IMR-90 (cell line): ENCODE measurements around the gene ANKRD53. TPM values are rescaled to one million over a fixed set of nuclear protein-coding genes. Genes with fewer than 3 reads are reported as not detected.

Source experiments
- ATAC-seq: fragments of 200-7000 bp; cut with Tn5 transposase; 2 replicates; pipeline ENCODE4 v1.9.1; 2020; ENCODE audit warnings: low read depth, mild to moderate bottlenecking, moderate library complexity
- BruUV-seq: library from RNA; stranded (reverse); fragments of 400-500 nt; replicated peaks from 2 replicates; lab custom pipeline; 2021; lab: Mats Ljungman, UMichigan
- CTCF ChIA-PET: fragments of 300-600 bp; formaldehyde crosslinking; extraction: SDS; loops from one replicate; lab custom pipeline; 2021; ENCODE audit warnings: antibody characterized with exemption; lab: Yijun Ruan, JAX
- POLR2A ChIA-PET: fragments of 300-600 bp; sonication (Branson Sonifier 250); formaldehyde crosslinking; loops from one replicate; lab custom pipeline; 2022; ENCODE audit warnings: antibody characterized with exemption; ENCODE audit not compliant: unreplicated experiment; lab: Charles Lee
- DNase-seq: peaks from one replicate; pipeline ENCODE4 v3.0.0; 2013
- H2AFZ ChIP-seq: replicated peaks from 2 replicates; pipeline ENCODE3; 2013; ENCODE audit warnings: low read length, mild to moderate bottlenecking; ENCODE audit not compliant: poor library complexity
- H2AK5ac ChIP-seq: 2 replicates; pipeline ENCODE4 v1.6.1; 2013; ENCODE audit warnings: low read depth, low read length, inconsistent platforms
- H2AK9ac ChIP-seq: replicated peaks from 2 replicates; pipeline ENCODE3; 2013; ENCODE audit warnings: mild to moderate bottlenecking, low read depth, low read length, moderate library complexity; ENCODE audit not compliant: poor library complexity
- H2BK120ac ChIP-seq: 2 replicates; pipeline ENCODE4 v1.6.1; 2013; ENCODE audit warnings: low read depth, low read length, inconsistent platforms
- H2BK15ac ChIP-seq: 3 replicates; pipeline ENCODE4 v1.6.1; 2013; ENCODE audit warnings: low read depth, low read length, inconsistent platforms
- H2BK20ac ChIP-seq: 2 replicates; pipeline ENCODE4 v1.6.1; 2013; ENCODE audit warnings: low read depth, mild to moderate bottlenecking, inconsistent platforms, low read length, moderate library complexity
- H2BK5ac ChIP-seq: 2 replicates; pipeline ENCODE4 v1.6.1; 2013; ENCODE audit warnings: mild to moderate bottlenecking, low read depth, low read length, inconsistent platforms; ENCODE audit not compliant: poor library complexity, severe bottlenecking
- H3K14ac ChIP-seq: replicated peaks from 2 replicates; pipeline ENCODE4 v1.6.1; 2013; ENCODE audit warnings: low read depth, low read length, inconsistent platforms
- H3K18ac ChIP-seq: 2 replicates; pipeline ENCODE4 v1.6.1; 2013; ENCODE audit warnings: low read depth, low read length, control low read depth
- H3K23ac ChIP-seq: 2 replicates; pipeline ENCODE4 v1.6.1; 2013; ENCODE audit warnings: low read depth, low read length, inconsistent platforms
- H3K27ac ChIP-seq: 2 replicates; pipeline ENCODE4 v1.5.1; 2013; ENCODE audit warnings: mild to moderate bottlenecking, control low read depth, low read length; ENCODE audit not compliant: insufficient read depth
- H3K27me3 ChIP-seq: 2 replicates; pipeline ENCODE4 v1.6.1; 2013; ENCODE audit warnings: low read length; ENCODE audit not compliant: control insufficient read depth, insufficient read depth
- H3K36me3 ChIP-seq: 2 replicates; pipeline ENCODE4 v1.6.1; 2013; ENCODE audit warnings: low read length, mixed read lengths; ENCODE audit not compliant: control insufficient read depth, insufficient read depth
- H3K4ac ChIP-seq: 2 replicates; pipeline ENCODE4 v1.6.1; 2013; ENCODE audit warnings: low read depth, low read length, inconsistent platforms
- H3K4me1 ChIP-seq: 2 replicates; pipeline ENCODE4 v1.6.1; 2013; ENCODE audit warnings: low read length, mixed read lengths; ENCODE audit not compliant: control insufficient read depth, insufficient read depth
- H3K4me2 ChIP-seq: 2 replicates; pipeline ENCODE4 v1.6.1; 2013; ENCODE audit warnings: low read depth, mild to moderate bottlenecking, control low read depth, low read length, moderate library complexity
- H3K4me3 ChIP-seq: 2 replicates; pipeline ENCODE4 v1.5.1; 2013; ENCODE audit warnings: low read depth, mild to moderate bottlenecking, control low read depth, low read length, moderate library complexity; ENCODE audit not compliant: insufficient read depth
- H3K56ac ChIP-seq: 2 replicates; pipeline ENCODE4 v1.6.1; 2013; ENCODE audit warnings: low read length, inconsistent platforms; ENCODE audit not compliant: insufficient read depth; ENCODE audit errors: extremely low read depth
- H3K79me1 ChIP-seq, 2 experiments: 2 replicates each; pipeline ENCODE4 v1.6.1; 2013; ENCODE audit warnings: low read length in 2 of 2, inconsistent platforms in 1 of 2, low read depth in 1 of 2
- H3K9ac ChIP-seq: 2 replicates; pipeline ENCODE4 v1.6.1; 2013; ENCODE audit warnings: low read depth, low read length, control low read depth
- H3K9me1 ChIP-seq: 2 replicates; pipeline ENCODE4 v1.6.1; 2013; ENCODE audit warnings: low read length, inconsistent platforms; ENCODE audit not compliant: insufficient read depth
- H3K9me3 ChIP-seq: 2 replicates; pipeline ENCODE4 v1.6.1; 2013; ENCODE audit warnings: low read length; ENCODE audit not compliant: control insufficient read depth, insufficient read depth
- H4K20me1 ChIP-seq: 2 replicates; pipeline ENCODE4 v1.6.1; 2013; ENCODE audit warnings: low read length, inconsistent platforms; ENCODE audit not compliant: insufficient read depth
- H4K5ac ChIP-seq: 2 replicates; pipeline ENCODE4 v1.6.1; 2013; ENCODE audit warnings: mild to moderate bottlenecking, low read depth, low read length, control low read depth
- H4K8ac ChIP-seq, 2 experiments: 2 replicates each; pipeline ENCODE4 v1.6.1; 2013; ENCODE audit warnings: low read depth in 2 of 2, low read length in 2 of 2, control low read depth in 1 of 2, inconsistent platforms in 1 of 2
- H4K91ac ChIP-seq: 2 replicates; pipeline ENCODE4 v1.6.1; 2013; ENCODE audit warnings: low read depth, low read length, inconsistent platforms; ENCODE audit not compliant: insufficient read depth
- CEBPB ChIP-seq: IDR thresholded peaks from 2 replicates; pipeline ENCODE4 v1.6.1; 2012; ENCODE audit warnings: low read depth, low read length, improper control_type of control experiment
- CHD1 ChIP-seq: IDR thresholded peaks from 2 replicates; pipeline ENCODE4 v1.6.1; 2012; ENCODE audit warnings: low read depth, low read length, improper control_type of control experiment
- CTCF ChIP-seq: conservative IDR thresholded peaks from 2 replicates; pipeline ENCODE4 v1.5.1; 2012; ENCODE audit warnings: mild to moderate bottlenecking, low read depth, low read length, improper control_type of control experiment
- FOS ChIP-seq: fragments of 150-350 bp; IDR thresholded peaks from 2 replicates; pipeline ENCODE4 v1.6.1; 2016; ENCODE audit warnings: low read depth, low read length
- MAFK ChIP-seq: IDR thresholded peaks from 2 replicates; pipeline ENCODE4 v1.6.1; 2012; ENCODE audit warnings: low read depth, low read length, improper control_type of control experiment
- MAZ ChIP-seq: IDR thresholded peaks from 2 replicates; pipeline ENCODE4 v1.6.1; 2012; ENCODE audit warnings: low read depth, mild to moderate bottlenecking, low read length, improper control_type of control experiment, moderate library complexity, borderline replicate concordance
- MXI1 ChIP-seq: IDR thresholded peaks from 2 replicates; pipeline ENCODE4 v1.6.1; 2012; ENCODE audit warnings: low read depth, mild to moderate bottlenecking, low read length, moderate library complexity, borderline replicate concordance
- NFE2L2 ChIP-seq: fragments of 150-350 bp; IDR thresholded peaks from 2 replicates; pipeline ENCODE4 v1.6.1; 2016; ENCODE audit warnings: low read depth, mild to moderate bottlenecking, low read length
- POLR2A ChIP-seq: IDR thresholded peaks from 2 replicates; pipeline ENCODE4 v1.6.1; 2012; ENCODE audit warnings: mild to moderate bottlenecking, low read depth, low read length
- RFX5 ChIP-seq: IDR thresholded peaks from 2 replicates; pipeline ENCODE4 v1.8.0; 2012; ENCODE audit warnings: low read depth, mild to moderate bottlenecking, low read length, moderate library complexity
- SMC3 ChIP-seq: fragments of 150-350 bp; IDR thresholded peaks from 2 replicates; pipeline ENCODE4 v1.6.1; 2016; ENCODE audit warnings: low read depth, mild to moderate bottlenecking, antibody characterized with exemption, low read length, moderate library complexity
- USF2 ChIP-seq: fragments of 150-350 bp; IDR thresholded peaks from 2 replicates; pipeline ENCODE4 v1.6.1; 2017; ENCODE audit warnings: mild to moderate bottlenecking, antibody characterized with exemption, low read length, low read depth
- WGBS, 2 experiments: methylation state at CpG; one replicate each; pipeline versions ENCODE4 v1.1.5 to v1.1.7; 2013; ENCODE audit warnings: missing lambda C conversion rate in 2 of 2; ENCODE audit not compliant: insufficient read length in 1 of 2; ENCODE audit errors: extremely low coverage in 2 of 2; 5-methylcytosine and 5-hydroxymethylcytosine counted together
- dilution Hi-C: fragments of 300-500 bp; cut with HindIII; formaldehyde crosslinking; loops from one replicate; pipeline ENCODE4 v1.14.3; 2018; ENCODE audit warnings: low sequenced_read_pairs; ENCODE audit not compliant: unreplicated experiment
- in situ Hi-C: fragments of 300-500 bp; cut with MboI; formaldehyde crosslinking; loops from 3 replicates; pipeline ENCODE4 v1.14.3; 2019; ENCODE audit warnings: low sequenced_read_pairs, inconsistent platforms, mixed read lengths
- intact Hi-C: fragments of 100-400 bp; cut with micrococcal nuclease; formaldehyde crosslinking; loops from 2 replicates; pipeline ENCODE4 v1.10.0; 2022
- polyA plus RNA-seq, 3 experiments: library from polyadenylated mRNA; depleted of rRNA; stranded (reverse); fragments of >200 nt; gene quantifications; 2 replicates each; pipeline ENCODE4 v1.2.3, GENCODE V29; 2012; ENCODE audit warnings: low replicate concordance in 1 of 3
- total RNA-seq: library from RNA; depleted of rRNA; stranded (reverse); fragments of >200 nt; gene quantifications from 2 replicates; pipeline ENCODE4 v1.2.3, GENCODE V29; 2012

Gene ANKRD53
- total and polyA plus RNA-seq, 2 of the 4 experiments (the other 2 are of a cell fraction): 0.54 to 1.0 TPM

DNA sequence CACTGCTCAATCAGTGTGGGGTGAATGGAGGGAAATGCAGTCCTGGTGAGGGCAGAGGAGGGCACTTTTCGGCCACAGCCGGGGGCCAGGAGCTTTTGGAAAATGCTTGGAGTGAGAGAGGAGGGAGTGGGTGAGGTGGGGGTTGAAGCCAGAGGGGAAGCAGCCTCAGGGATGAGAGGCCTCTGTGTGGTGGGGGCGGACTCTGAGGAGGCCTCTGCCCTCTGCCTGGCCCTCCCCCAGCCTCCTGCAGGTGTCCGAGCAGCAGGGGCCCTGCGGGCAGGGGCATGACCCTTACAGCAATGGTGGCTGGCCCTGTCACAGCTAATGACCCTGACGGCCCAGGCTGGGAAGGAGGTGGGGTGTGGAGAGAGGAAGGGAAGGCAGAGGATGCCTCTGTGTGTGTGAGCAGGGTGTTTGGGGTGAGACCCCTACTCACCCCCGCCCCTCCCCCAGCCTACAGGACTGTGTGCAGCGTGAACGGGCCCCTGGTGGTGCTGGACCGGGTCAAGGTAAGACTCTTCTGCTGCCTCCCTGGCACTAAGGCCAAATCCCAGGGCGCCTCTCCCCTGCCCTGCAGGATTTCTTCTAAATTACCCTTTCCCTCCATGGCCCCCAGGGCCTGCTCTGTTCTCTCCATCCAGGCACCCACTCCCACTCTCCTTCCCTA, 35.1 kb upstream of the ANKRD53 start:
- no peak overlapping the region for H2BK5ac ChIP-seq
- H4K20me1 ChIP-seq: no peaks in the 10 kb centered on the region; the same call in 1 of the 2 replicates
- DNase-seq (no peak), ATAC-seq (no peak)
- no peak overlapping the region for H2AK5ac ChIP-seq
- H3K9ac ChIP-seq: no peak overlapping the region
- dilution Hi-C loops: no loop called here
- H3K4me3 ChIP-seq: no peak overlapping the region
- no peak overlapping the region for H2BK15ac ChIP-seq
- H3K18ac ChIP-seq: no peak overlapping the region
- ChIA-PET CTCF (no interaction called here), POLR2A (no interaction called here)
- no peak overlapping the region for H3K4ac ChIP-seq
- no peak overlapping the region for H4K91ac ChIP-seq
- H2BK120ac ChIP-seq: no peak overlapping the region
- no peak overlapping the region for H3K14ac ChIP-seq
- no peak overlapping the region for H4K8ac ChIP-seq
- peaks cover 5% of the 10 kb centered on the region; the same call in 1 of the 2 replicates for H3K9me1 ChIP-seq
- no CpG with 5 or more reads among the region's 11 CpGs for WGBS, 2 experiments
- no peak for TF ChIP-seq FOS
- no peak for TF ChIP-seq MXI1
- no peak for TF ChIP-seq USF2
- no peak for TF ChIP-seq CHD1
- no peak for TF ChIP-seq SMC3
- TF ChIP-seq MAFK: no peak
- TF ChIP-seq NFE2L2: no peak
- TF ChIP-seq RFX5: no peak
- TF ChIP-seq MAZ: no peak
- no peak for TF ChIP-seq CTCF
- no peak for TF ChIP-seq POLR2A
- no peak for TF ChIP-seq CEBPB
- H3K9me3 ChIP-seq: no peaks in the 10 kb centered on the region
- BruUV-seq: no TSS peak
- no peak overlapping the region for H3K27ac ChIP-seq
- H4K5ac ChIP-seq: no peak overlapping the region
- H3K23ac ChIP-seq: no peak overlapping the region
- 0 out of 4 replicates have a peak, but pooled peaks cover 0 to 4% of the 10 kb centered on the region in 2 experiments for H3K79me1 ChIP-seq
- no peaks in the 10 kb centered on the region; the same call in 1 of the 2 replicates for H3K27me3 ChIP-seq
- no peak overlapping the region for H3K4me2 ChIP-seq
- H3K56ac ChIP-seq: no peak overlapping the region
- intact Hi-C loops: no loop called here
- no peak overlapping the region for H2AFZ ChIP-seq
- H3K4me1 ChIP-seq: peaks cover 4% of the 10 kb centered on the region
- in situ Hi-C loops: no loop called here
- H2BK20ac ChIP-seq: no peak overlapping the region
- no peak overlapping the region for H2AK9ac ChIP-seq
- H3K36me3 ChIP-seq: no peaks in the 10 kb centered on the region
